Tibial nerve (tissue), 3 donors: Measurements from ENCODE around the gene PRR9.

Experiments
- POLR2A ChIP-seq, 2 donors: fragments of 450-650 bp; IDR thresholded peaks; one replicate each; pipeline ENCODE4 v1.6.1; 2017; ENCODE audit warnings: antibody characterized with exemption in 2 of 2, mild to moderate bottlenecking in 2 of 2, moderate library complexity in 2 of 2
- TF ChIP-seq, protein P1 (sequence below), 5 experiments: fragments of 200-600 bp in 3 of 5; fragments of 450-650 bp in 2 of 5; sonication (generic) in 3 of 5; IDR thresholded peaks; one replicate each; pipeline ENCODE4 v1.5.1; 2016 to 2019; ENCODE audit warnings: antibody characterized with exemption in 5 of 5, mild to moderate bottlenecking in 3 of 5, moderate library complexity in 2 of 5

- TF ChIP-seq, protein P1, sequence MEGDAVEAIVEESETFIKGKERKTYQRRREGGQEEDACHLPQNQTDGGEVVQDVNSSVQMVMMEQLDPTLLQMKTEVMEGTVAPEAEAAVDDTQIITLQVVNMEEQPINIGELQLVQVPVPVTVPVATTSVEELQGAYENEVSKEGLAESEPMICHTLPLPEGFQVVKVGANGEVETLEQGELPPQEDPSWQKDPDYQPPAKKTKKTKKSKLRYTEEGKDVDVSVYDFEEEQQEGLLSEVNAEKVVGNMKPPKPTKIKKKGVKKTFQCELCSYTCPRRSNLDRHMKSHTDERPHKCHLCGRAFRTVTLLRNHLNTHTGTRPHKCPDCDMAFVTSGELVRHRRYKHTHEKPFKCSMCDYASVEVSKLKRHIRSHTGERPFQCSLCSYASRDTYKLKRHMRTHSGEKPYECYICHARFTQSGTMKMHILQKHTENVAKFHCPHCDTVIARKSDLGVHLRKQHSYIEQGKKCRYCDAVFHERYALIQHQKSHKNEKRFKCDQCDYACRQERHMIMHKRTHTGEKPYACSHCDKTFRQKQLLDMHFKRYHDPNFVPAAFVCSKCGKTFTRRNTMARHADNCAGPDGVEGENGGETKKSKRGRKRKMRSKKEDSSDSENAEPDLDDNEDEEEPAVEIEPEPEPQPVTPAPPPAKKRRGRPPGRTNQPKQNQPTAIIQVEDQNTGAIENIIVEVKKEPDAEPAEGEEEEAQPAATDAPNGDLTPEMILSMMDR (IDR thresholded peaks at IDR 0.05) = no peak
- TF ChIP-seq POLR2A (IDR thresholded peaks at IDR 0.05) = no peak
Observed at GRCh38 chr1:153217212-153217611, at the start of gene PRR9.
